CD4-positive, alpha-beta T cell treated with Interleukin-12 subunit alpha and Interleukin-12 subunit beta, for 1 hour (primary cell): ENCODE results near the gene JOSD2.

Experiments used
- DNase-seq: peaks from one replicate; pipeline ENCODE4 v3.0.0-alpha.2; 2020

JOSD2 gene

DNA sequence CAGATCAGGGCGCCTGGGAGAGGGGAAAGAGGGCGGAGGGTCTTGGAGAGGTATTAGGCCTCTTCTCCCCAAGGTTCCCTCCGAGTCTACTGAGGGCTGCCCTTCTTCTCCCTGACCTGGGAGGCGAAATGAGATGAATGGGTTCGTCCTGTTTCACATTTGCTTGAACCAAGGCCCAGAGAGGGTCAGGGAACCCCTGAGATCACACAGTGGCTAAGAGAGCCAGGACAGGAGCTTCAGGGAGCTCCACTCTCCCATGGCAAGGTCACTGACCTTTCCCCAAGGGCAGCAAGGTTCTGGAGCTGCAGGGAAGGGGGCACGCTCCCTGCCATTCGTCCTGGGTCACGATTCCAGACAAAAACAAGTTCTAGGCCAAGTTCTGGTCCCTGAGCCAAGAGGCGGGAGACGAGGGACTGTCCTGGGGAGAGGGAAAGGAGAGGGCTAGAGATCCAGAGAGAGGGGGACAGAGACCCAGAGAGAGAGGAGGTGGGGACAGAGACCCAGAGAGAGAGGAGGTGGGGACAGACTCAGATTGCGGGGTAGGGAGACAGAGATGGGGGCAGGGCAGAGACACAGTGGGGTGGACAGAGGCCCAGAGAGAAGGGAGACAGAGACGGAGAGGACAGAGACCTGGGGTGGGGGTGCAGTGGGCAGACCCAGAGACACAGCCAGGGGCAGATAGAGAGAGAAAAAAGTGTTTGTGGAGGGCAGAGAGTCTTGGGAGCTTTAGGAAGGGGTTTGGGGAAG, 2.2 kb upstream of the JOSD2 start:
- no peak for DNase-seq

DNA sequence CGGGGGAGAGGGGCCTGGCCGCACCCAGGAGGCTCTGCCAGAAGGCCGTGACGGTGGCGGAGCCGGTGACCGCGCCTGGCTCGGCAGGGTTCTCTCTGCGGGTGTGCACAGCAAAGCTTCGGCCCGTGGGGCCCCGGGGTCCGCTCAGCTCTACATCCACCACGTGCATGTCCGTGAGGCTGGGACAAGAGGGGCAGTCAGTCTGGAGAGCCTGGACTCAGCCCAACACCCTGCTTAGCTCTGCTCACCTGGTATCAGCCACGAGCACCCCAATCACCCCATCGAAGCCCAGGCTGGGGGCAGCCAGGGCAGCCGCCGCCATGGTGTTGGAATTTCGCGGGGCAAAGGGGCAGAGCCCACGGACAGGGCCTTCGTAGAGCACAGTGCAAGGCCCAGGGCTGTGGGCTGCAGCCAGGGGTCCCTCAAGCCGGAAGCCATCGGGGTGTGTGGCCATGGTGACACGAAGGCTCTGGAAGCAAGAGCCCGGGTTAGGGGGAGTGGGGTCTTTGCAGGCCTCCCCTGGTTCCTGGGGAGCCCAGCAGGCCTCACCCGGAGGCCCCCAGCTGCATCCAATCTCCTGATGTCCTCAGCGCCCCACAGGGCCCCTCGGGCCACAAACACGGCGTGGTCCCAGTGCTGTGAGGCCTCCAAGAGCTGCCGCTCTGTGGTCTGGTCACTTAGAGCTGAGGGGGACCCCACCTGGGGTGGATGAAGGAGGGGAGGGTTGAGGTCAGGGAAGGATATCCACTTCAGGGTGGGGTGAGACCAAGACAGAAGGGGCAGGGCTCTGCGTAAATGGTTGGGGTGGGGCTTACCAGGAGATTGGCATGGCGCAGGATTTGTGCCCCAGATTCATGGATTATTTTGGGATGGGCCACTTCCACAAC, 1.4 kb upstream of the JOSD2 start:
- no peak for DNase-seq

DNA sequence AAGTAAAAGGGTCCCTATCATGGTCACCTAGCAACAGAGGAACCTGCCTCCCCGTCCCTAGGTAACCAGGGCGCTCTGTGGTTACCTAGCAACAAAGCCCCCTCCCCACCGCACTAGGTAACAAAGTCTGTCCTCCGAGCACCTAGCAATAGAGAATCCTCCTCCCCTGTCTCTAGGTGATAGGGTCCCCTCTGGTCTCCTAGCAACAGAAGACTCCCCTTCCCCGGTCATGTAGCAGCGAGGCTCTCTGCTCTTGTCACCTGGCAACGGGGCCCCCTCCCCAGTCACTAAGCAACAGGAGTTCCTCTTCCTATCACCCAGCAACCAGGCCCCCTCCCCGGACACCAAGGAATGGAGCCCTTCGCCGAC, 307 bp downstream of the JOSD2 start:
- DNase-seq = no peak

DNA sequence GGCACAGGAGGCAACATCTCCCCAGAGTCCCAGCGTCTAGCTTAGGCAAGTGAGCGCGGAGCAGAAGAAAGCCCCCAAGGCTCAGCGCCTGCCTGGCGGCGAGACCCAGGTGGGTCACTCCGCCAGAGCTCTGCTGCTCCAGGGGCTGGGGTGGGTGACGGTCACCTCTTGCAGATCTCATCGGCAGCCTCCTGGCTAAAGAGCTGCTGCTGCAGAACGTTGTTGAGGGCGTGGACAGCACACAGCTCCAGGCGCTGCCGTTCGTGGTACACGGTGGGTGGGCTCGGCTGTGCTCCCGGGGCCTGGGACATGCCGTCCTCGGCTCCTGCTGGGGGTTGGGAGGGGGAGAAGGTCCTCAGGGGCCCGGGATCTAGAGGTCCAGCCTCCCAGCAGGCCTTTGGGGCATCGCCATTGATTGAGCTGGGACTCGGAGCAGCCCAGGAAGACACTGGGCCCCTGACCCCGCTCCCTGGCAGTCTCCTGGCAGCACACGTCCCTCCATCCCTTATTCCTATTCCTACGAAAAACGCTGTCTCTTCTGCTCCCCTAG, 795 bp downstream of the JOSD2 start:
- no peak for DNase-seq

DNA sequence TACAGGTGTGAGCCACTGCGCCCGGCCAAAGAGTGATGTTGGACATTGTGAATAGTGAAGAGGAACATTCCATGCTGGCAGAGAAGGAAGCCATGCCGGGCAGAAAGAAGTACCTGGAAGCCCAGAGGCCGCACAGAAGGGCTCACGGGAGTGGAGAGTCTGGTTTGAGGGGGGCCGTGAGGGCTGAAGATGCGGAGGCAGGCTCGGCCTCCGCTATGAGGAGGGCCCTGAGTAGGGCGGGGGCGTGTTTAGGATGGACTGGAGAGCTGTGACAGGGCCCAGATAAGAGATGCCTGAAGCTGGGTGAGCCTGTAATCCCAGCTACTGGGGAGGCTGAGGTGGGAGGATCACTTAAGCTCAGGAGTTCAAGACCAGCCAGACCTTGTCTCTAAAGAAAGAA, 1.6 kb downstream of the JOSD2 start:
- no peak for DNase-seq

DNA sequence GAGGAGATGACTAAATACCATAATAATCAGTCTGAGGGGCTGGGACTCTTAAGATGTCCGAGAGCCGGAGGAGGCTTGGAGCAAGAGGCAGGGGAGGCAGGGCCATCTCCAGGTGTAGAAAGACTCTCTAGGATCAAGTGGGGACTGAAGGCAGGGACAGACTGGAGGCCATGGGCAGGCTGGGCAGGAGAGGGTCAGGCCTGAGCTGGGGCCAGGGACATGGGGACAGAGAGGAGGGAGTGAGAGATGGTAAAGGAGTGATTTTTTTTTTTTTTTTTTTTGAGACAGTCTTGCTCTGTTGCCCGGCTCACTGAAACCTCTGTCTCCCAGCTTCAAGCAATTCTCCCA, 2.2 kb downstream of the JOSD2 start:
- DNase-seq = no peak

DNA sequence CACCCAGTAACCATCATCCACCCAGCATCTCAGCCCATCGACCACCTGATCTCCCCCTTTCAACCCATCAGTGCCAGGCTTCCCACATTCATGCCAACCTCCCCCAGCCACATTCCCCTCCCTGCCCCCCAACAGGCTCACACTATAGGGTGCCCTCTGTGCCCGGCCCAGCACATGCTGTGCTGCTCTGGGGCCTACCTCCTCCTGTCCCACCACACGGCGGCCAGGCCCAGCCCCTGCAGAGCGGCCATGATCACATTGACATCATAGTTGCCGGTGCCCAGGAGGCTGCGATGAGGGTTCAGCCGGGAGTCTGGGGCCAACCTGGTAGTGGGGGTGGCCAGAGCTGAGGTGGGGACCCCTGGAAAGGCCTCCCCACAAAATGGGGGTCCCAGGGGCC, 3.6 kb downstream of the JOSD2 start:
- DNase-seq = no peak

DNA sequence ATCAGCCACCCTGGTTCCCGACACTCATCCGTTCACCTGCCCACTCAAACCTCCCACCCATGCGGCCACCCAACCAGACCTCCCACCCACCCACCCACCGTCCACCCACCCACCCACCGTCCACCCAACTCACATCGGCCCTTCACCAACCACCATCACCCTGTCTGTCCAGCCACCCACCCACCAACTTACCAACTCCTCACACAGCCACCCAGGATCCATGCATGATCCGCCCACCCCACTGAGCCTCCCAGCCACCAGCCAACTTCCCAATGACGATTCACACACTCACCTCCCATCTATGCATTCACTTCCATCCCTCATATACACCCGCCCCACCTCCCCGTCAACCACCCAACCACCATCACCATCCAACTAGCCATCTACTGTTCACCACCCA, 4.3 kb downstream of the JOSD2 start:
- no peak for DNase-seq

DNA sequence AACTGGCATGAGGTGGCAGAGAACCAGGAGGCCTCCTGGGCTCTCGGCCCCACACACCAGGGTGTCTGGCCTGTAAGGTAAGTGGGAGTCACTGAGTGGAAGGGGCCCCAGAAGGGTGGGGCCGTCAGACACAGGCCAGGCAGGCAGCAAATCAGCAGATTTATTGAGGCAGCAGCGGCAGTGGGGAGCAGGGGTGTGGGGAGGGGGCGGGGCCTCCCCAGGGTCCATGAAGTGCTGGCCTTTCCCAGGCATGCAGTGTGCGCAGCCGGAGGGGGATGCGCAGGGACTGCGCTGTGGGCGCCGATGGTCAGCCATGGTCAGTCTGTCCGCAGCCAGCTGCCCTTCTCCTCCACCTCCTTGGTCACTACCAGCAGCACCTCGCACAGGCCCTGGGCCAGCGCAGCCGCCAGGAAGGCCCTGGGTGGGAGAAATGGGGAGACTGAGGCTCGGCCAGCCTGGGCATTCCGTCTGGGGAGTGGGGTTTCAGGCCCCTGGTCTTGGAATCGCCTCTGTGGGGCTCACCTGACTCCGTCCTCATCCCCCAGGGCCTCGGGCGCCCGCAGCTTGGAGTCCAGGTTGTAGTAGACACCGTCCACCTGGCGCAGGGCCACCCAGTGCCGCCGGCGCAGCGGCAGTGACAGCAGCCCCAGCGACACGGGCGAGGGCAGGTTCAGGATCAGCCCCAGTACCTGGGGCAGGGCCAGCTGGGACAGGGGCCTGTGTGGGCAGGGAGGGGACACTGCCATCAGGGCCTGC, 5.0 kb downstream of the JOSD2 start:
- no peak for DNase-seq

DNA sequence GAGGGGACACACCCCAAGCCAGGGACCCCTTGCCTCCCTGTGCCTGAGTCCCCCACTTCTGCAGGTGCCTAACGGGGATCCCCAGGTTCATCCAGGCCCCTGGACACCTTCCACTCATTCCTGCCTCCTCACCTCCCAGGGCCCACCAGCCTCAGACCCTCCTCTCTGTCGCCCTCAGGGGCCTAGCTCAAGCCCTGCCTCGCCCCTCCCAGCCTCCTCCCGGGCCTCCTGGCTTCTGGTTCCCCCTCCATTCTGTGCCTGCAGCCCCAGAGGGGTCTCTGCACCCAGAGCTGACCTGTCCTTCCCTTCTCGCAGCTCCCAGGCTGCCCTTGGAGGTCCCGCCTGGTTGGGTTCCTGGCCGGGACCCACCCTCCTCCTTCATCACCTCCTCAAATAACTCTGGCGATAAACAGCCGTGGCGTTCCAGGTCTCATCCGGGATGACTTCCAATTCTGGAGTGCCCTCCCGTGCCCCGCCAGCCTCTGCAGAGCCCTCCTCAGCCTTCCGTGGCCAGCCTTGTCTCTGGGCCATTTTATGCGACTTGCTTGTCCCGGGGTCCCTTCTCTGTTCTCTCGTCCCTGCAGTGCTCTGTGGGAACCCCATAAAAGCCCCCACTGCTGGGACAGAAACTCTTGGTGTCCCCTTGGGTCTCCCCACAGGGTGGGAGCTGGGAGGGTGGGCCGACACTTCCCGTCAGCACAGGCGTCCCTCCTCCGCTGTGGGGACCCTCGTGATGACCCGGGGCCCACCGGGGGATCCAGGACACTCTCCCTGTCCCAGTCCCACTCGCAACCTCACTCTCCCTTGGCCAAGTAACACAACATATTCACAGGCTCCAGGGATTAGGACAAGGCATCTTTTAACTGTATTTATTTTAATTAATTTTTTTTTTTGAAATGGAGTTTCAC, 9.2 kb downstream of the JOSD2 start:
- DNase-seq = no peak

DNA sequence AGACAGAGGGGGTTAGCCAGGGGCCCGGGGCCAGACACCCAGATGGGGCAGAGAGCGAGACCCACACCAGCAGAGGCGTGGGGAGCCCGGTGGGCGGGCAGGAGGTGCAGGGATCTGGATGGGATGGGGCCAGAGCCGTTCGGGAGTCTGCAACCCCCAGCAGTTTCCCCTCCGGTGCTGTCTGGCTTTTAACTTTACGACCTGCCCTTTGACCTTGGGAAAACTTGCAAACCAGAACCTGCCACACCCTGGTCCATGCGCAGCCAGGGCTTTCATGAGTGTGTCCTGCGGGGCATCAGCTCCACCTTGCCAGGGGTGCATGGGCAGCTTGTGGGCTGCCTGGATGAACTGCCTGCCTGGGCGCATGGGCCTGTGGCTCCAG, 9.8 kb downstream of the JOSD2 start:
- no peak for DNase-seq

DNA sequence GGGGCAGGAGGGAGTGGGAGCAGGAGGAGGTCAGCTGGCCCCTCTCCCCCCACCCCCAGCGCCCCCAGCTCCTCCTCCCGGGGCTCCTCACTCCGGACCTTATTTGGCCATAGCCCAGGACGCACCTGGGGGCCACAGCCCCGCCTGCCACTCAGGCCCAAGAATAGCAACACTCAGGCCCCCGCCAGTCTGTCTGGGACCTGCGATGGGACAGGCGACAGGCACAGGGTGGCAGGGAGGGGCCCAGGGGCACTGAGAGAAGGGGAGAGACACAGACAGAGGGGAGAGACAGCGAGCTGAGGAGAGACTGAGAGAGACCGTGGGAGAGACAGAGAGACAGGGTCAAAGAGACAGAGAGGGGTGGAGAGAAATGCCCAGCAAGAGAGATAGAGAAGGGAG, 10.2 kb downstream of the JOSD2 start:
- no peak for DNase-seq

DNA sequence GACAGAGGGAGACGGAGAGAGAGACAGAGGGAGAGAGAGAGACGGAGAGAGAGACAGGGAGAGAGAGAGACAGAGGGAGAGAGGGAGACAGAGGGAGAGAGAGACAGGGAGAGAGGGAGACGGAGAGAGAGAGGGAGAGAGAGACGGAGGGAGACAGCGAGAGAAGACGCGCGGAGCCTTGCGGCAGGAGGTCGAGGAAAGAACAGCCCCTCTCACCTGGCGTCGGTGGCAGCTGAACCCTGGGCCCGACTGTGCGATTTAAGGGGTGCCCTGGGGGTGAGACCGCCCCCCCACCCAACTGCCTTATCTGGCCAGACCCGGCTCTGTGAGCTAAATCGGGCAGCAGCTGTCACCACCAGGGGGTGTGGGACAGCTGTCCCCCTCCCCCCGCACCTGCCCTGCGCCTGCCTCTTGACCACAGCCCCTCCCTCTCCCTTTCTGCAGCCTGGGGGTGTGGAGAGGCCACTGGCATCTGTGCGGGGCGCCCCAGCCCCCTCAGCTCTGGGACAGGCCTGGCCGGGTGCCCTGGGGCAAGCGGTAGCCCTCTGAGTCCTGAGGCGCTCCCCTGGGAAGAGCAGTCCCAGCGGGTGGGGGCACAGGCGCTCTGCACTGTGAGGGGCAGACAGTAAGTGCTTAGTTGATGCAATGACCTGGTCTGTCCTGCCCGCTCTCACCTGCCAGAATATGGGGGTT, 10.8 kb downstream of the JOSD2 start:
- no peak for DNase-seq

DNA sequence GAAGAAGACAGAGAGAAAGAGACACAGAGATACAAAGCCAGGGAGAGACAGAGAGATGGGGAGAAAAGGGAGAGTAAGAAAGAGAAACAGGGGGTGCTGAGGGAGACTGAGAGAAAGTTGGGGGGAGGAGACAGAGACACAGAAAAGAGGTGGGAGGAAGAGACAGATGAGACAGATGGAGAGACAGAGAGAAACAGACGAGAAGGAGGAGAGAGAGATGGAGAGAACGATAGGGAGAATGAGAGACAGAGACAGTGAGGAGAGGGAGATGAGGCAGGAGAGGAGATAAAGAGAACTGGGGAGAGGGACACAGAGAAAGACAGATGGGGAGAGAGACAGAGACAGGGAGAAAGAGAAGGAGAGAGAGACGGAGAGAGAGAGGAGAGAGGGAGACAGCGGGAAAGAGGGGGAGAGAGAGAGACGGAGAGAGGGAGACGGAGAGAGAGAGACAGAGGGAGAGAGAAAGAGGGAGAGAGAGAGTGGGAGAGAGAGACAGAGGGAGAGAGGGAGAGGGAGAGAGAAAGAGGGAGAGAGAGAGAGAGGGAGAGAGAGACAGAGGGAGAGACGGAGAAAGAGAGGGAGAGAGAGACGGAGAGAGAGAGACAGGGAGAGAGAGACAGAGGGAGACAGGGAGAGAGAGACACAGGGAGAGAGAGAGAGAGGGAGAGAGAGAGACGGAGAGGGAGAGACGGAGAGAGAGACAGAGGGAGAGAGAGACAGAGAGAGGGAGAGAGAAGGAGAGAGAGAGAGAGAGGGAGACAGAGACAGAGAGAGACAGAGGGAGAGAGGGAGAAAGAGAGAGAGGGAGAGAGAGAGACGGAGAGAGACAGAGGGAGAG, 12.6 kb downstream of the JOSD2 start:
- DNase-seq = no peak

DNA sequence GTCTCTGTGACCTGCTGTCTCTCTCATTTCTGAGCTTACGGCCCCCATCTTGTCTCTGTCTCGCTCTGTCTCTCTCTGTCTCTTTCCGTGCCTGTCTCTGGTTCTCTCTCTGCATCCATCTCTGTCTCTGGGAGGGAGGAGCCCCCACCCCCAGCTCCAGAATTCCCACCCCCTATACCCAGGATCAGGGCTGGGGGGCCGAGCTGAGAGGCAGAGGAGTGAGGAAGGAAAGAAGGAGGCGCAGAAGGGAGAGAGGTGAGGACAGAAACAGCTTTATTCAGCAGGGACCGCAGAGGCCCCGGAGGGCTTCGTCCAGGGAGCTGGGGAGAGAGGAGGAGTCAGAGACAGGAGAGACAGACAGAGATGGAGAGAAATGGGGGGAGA, 14.0 kb downstream of the JOSD2 start:
- no peak for DNase-seq

DNA sequence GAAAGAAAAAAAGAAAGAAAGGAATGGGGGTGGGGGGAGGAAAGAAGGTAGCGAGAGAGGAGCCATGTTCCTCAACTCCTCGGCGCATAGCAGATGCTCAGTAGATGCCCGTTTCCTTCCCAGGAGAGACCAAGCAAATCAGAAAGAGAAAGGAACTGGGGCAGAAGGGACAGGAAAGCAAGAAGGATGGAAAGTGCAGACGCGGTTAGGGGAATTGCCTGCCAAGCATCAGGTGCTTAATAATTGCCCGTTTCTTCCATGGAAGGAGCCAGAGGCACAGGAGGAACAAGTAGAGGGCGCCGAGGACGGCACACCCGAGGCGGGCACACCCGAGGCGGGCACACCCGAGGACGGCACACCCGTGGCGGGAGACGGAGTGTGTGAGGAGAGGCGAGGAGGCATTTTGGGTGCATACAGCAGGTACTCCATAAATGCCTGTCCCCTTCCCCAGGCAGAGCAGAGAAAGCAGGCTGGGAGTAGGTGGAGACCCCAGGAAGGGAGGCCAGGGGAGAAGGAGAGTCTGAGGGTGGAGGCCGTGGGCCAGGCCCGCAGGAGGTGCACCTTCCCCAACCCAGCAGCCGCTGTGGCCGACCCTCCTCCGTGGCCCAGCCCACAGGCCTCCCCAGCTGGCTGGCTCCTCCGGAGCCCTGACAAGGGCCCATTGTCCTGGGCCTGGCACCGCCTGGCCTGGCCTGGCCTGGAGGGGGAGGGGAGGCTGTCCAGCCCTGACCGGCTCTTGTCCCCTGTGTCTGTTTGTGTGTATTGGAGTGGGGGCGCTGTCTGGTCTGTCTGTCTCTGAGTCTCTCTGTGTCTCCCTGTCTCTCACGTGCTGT, 14.6 kb downstream of the JOSD2 start:
- DNase-seq = no peak

DNA sequence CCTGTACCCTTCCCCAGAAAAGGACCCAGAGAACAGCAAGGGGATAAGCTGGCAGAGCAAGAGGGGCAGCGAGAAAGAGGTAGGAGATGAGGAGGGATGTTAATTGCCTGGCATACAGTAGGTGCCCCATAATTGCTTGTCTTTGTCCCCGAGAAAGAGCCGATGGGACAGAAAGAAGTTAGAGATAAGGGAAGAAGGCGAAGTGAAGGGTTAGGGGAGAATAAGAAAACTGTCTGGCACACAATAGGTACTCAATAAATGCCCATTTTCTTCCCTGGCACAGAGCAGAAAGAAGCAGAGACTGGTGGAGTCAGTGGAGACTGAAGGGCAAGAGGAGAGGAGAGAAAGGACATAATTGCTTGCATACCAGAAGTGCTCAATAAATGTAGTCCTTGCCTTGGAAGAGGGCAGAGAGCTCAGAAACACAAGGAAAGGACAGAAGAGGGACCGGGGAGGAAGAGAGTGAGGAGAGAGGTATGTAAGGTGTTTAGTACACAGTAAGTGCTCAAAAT, 15.9 kb downstream of the JOSD2 start:
- DNase-seq = no peak

DNA sequence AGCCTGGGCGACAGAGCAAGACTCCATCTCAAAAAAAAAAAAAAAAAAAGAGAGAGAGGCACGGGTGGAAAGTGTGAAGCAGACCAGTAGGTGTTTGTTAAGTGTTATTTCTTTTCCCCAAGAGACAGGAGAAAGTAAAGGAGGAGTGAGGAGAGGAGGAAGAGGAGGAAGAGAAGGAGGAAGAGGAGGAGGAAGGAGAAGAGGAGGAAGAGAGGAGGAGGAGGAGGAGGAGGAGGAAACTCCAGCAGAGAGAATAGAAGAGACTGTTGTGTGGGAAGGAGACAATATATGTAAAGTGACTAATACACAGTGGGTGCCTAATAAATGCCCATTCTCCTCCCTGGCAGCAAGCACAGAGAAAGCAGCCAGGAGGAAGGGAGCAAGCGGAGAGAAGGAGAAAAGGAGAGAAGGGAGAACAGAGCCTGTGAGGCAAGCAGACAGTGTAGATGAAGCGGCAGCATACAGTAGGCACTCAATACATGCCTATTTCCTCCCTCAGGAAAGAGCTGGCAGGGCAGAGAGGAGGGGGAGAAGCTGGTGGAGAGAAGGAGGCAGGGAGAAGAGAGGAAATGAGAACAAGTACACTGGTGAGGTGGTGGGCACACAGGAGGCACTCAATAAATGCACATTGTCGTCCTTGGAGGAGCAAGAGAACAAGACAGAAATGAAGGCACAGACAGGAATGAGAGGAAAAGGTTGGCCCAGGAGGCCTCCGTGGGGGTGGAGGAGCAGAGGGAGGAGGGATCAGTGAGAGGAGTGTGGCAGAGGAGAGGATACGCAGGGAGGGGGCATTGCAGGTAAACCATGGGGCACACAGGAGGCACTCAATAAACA, 16.6 kb downstream of the JOSD2 start:
- no peak for DNase-seq

DNA sequence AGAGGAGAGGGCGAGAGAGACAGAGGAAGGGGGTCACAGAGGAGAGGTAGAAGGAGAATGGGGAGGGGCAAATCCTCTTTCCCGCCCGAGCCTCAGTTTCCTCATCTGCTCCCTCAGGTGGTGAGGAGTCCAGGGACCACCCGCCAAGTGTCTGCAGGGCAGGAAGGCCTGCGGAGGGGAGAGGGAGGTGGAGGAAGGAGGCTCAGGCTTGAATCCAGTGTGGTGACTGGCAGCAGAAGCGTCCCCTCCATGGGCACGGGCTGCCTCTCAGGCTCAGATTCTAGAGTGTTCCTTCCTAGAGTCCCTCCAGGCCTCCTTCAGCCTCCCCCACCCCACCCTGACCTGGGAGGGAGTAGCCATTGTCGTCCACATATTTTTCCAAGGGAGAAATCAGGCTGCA, 17.8 kb downstream of the JOSD2 start:
- no peak for DNase-seq
